ENCODE data around the gene TMOD3.
"Not testable (repeated sequence)": the region's sequence is repeated elsewhere in the genome, so short reads cannot be mapped to it uniquely, and the experiment has no call there.

TMOD3 gene

DNA sequence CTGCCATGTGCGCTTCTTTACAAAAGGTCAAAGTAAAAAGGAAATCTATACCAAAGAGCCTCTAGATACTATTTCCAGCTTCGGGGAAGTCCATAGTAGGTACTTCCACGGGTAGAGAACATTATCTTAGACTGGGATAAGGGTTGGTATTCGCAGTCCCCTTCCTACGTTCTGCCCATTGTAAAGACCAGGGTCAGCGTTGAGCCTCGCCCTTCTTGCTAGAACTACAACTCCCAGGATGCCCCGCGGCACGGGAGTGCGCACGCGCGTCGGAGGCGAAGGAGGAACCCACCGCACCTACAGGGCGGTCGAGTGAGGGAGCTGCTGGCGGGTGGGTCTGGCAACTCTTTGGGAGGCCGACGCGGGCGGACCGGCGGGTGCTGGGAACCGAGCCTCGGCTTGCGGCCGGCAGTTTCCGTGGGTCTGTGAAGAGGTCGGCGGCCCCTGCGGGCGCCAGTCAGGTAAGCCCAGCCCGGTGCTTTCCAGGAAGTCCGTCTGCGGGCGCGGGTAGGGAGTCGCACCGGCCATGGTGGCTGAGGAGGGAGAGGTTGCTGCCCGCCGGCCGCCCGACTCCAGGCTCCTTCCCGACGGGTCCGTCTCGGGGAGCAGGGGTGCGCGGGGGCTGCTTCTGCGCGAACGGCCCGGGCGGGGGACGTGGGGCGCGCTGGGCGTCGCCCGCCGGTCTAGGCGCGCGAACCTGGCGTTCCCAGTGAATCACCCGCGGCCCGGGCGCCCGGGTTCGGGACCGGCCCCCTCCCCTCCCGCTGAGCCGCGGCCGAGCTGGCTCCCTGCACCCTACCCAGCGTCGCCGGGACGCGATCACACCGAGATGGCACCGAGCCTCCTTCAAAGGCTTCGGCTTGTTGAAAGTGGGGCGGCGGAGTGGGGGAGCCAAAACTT, at the start of gene TMOD3:
Gene TMOD3 (plus strand): TSS at position 278 of the 900 bp plus-strand sequence. CDS start 33,232 bp downstream, outside the sequence.
- peak; percentile 93 for DNase-seq (ENCODE audit: low read depth)
- no peak for TF ChIP-seq MYC (IDR thresholded peaks at IDR 0.05; ENCODE audit: low read depth, low read length)
- no peak for TF ChIP-seq MAX (IDR thresholded peaks at IDR 0.05; ENCODE audit: low read depth, low read length)
- TF ChIP-seq POLR2A (IDR thresholded peaks at IDR 0.05; ENCODE audit: extremely low read depth, insufficient read length), result peak; percentile 90
- TF ChIP-seq CTCF (IDR thresholded peaks at IDR 0.05; ENCODE audit: low read depth, low read length), result no peak
- H3K4me3 ChIP-seq (ENCODE audit: low read depth, low read length), result peak within 1 kb of the TSS; percentile 85

- TF ChIP-seq CTCF (IDR thresholded peaks at IDR 0.05; ENCODE audit: low read depth, low read length), result no peak
- no peak overlapping the region for H3K4me3 ChIP-seq (ENCODE audit: low read depth, low read length)
- peak; percentile 25 for DNase-seq (ENCODE audit: low read depth)
These were observed 48.8 kb upstream of the TMOD3 start for GRCh38 chr15:51780636-51781035.

GRCh38 chr15:51781506-51781905, 47.9 kb upstream of the TMOD3 start:
- TF ChIP-seq CTCF (IDR thresholded peaks at IDR 0.05; ENCODE audit: low read depth, low read length) (no peak), MAX (IDR thresholded peaks at IDR 0.05; ENCODE audit: low read depth, low read length) (no peak), MYC (IDR thresholded peaks at IDR 0.05; ENCODE audit: low read depth, low read length) (no peak), POLR2A (IDR thresholded peaks at IDR 0.05; ENCODE audit: extremely low read depth, insufficient read length) (no peak)
- no peak for DNase-seq (ENCODE audit: low read depth)

DNA sequence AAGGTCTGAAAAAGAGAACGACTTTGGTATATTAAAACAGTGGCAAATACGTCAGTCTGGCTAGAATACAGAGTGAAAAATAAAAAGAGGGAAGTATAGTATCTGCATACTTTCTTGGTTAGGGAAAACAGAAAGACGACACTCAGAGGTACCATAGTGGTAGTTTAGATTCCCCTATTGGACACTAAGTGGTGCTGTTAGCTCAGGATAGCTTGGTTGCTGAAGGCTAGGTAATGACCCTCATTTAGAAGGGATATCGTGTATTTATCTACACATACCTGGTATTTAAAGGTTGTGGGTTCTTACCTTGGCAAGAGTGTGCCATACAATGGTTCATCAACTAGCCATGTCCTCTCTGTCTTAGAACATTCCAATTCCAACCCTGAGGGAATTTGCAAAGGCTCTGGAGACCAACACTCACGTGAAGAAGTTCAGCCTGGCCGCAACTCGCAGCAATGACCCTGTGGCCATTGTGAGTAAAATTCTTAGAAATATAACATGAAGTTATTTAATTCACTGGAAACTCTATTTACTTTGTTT, 47.0 kb upstream of the TMOD3 start:
- no peak overlapping the region for H3K4me3 ChIP-seq (ENCODE audit: low read depth, low read length)
- DNase-seq (ENCODE audit: low read depth), result peak; percentile 55

More at GRCh38 chr15:51781506-51781905, 47.9 kb upstream of the TMOD3 start:
- no peak overlapping the region for H3K4me3 ChIP-seq (ENCODE audit: low read depth, low read length)

GRCh38 chr15:51783967-51784366, 45.5 kb upstream of the TMOD3 start:
- H3K4me3 ChIP-seq (ENCODE audit: low read depth, low read length), result no peak overlapping the region
- no peak for DNase-seq (ENCODE audit: low read depth)
- no peak for TF ChIP-seq CTCF (IDR thresholded peaks at IDR 0.05; ENCODE audit: low read depth, low read length)
- no peak for TF ChIP-seq POLR2A (IDR thresholded peaks at IDR 0.05; ENCODE audit: extremely low read depth, insufficient read length)
- no peak for TF ChIP-seq MAX (IDR thresholded peaks at IDR 0.05; ENCODE audit: low read depth, low read length)
- no peak for TF ChIP-seq MYC (IDR thresholded peaks at IDR 0.05; ENCODE audit: low read depth, low read length)

More for the DNA sequence above, 47.0 kb upstream of the TMOD3 start:
- no peak for TF ChIP-seq MAX (IDR thresholded peaks at IDR 0.05; ENCODE audit: low read depth, low read length)
- TF ChIP-seq CTCF (IDR thresholded peaks at IDR 0.05; ENCODE audit: low read depth, low read length), result peak; percentile 36
- TF ChIP-seq POLR2A (IDR thresholded peaks at IDR 0.05; ENCODE audit: extremely low read depth, insufficient read length), result no peak
- TF ChIP-seq MYC (IDR thresholded peaks at IDR 0.05; ENCODE audit: low read depth, low read length), result no peak

- DNase-seq (ENCODE audit: low read depth); H3K4me3 ChIP-seq (ENCODE audit: low read depth, low read length): not testable (repeated sequence)
These were observed 42.3 kb upstream of the TMOD3 start for GRCh38 chr15:51787130-51787529.

DNA sequence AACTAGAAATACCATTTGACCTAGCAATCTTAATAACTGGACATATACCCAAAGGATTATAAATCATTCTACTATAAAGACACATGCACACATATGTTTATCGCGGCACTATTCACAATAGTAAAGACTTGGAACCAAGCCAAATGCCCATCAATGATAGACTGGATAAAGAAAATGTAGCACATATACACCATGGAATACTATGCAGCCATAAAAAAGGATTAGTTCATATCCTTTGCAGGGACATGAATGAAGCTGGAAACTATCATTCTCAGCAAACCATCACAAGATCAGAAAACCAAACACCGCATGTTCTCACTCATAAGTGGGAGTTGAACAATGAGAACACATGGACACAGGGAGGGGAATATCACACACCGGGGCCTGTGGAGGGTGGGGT, 37.0 kb upstream of the TMOD3 start:
- DNase-seq (ENCODE audit: low read depth); H3K4me3 ChIP-seq (ENCODE audit: low read depth, low read length): not testable (repeated sequence)

Measured in NB4 (cell line).